Erythroblast (primary cell): ENCODE measurements around the gene CSMD2.

Experiments
- GATA1 ChIP-seq: IDR thresholded peaks from 2 replicates; pipeline ENCODE4 v1.6.1; 2011; ENCODE audit warnings: low read depth, mild to moderate bottlenecking, control low read depth, low read length, moderate library complexity
- POLR2A ChIP-seq: IDR thresholded peaks from 2 replicates; pipeline ENCODE4 v1.6.1; 2011; ENCODE audit warnings: mild to moderate bottlenecking, low read length

- no peak for TF ChIP-seq POLR2A
- TF ChIP-seq GATA1 = no peak
These were observed 450.6 kb downstream of the CSMD2 start for GRCh38 chr1:33714421-33714820.
